Astrocyte (in vitro differentiated cells and primary cell): Measurements from ENCODE around the gene GLIPR2. TPM values are rescaled to one million over a fixed set of nuclear protein-coding genes. Genes with fewer than 3 reads are reported as not detected.
A peak's percentile ranks its signal among the peaks of the same experiment; 100 is the strongest.

Experiments used
- DNase-seq: peaks from one replicate; pipeline ENCODE4 v3.0.0-alpha.2; 2010; ENCODE audit warnings: low read depth
- FAIRE-seq: peaks from 2 replicates; lab custom pipeline; 2011; peaks lifted over from hg19 to GRCh38; lab: Jason Lieb, UNC
- H2AFZ ChIP-seq: 2 replicates; pipeline ENCODE4 v1.6.0; 2012; ENCODE audit warnings: low read depth, low read length, inconsistent platforms
- H3K27ac ChIP-seq: 2 replicates; pipeline ENCODE4 v1.5.1; 2011; ENCODE audit warnings: low read depth, low read length, inconsistent platforms
- H3K27me3 ChIP-seq: 2 replicates; pipeline ENCODE4 v1.6.0; 2011; ENCODE audit warnings: low read length, inconsistent platforms; ENCODE audit not compliant: insufficient read depth
- H3K36me3 ChIP-seq: 2 replicates; pipeline ENCODE4 v1.5.1; 2011; ENCODE audit warnings: low read length, inconsistent platforms; ENCODE audit not compliant: insufficient read depth
- H3K4me1 ChIP-seq: 2 replicates; pipeline ENCODE4 v1.5.1; 2011; ENCODE audit warnings: low read length, inconsistent platforms; ENCODE audit not compliant: insufficient read depth
- H3K4me2 ChIP-seq: 2 replicates; pipeline ENCODE4 v1.6.0; 2012; ENCODE audit warnings: low read length, inconsistent platforms
- H3K4me3 ChIP-seq: 2 replicates; pipeline ENCODE4 v1.5.1; 2011; ENCODE audit warnings: low read depth, mild to moderate bottlenecking, low read length, inconsistent platforms; ENCODE audit not compliant: insufficient read depth
- H3K79me2 ChIP-seq: 2 replicates; pipeline ENCODE4 v1.6.0; 2012; ENCODE audit warnings: mild to moderate bottlenecking, low read length, inconsistent platforms; ENCODE audit not compliant: insufficient read depth
- H3K9ac ChIP-seq: 2 replicates; pipeline ENCODE4 v1.6.0; 2012; ENCODE audit warnings: mild to moderate bottlenecking, low read length, inconsistent platforms
- H3K9me3 ChIP-seq: 2 replicates; pipeline ENCODE4 v1.5.1; 2012; ENCODE audit warnings: low read depth, mild to moderate bottlenecking, low read length, inconsistent platforms; ENCODE audit not compliant: insufficient read depth
- H4K20me1 ChIP-seq: 2 replicates; pipeline ENCODE4 v1.6.0; 2012; ENCODE audit warnings: low read length, inconsistent platforms; ENCODE audit not compliant: insufficient read depth
- H3K27ac Mint-ChIP-seq: one replicate; pipeline ENCODE4 v1.8.0; 2021; ENCODE audit warnings: mild to moderate bottlenecking, mixed read lengths; ENCODE audit not compliant: unreplicated experiment
- H3K27me3 Mint-ChIP-seq: one replicate; pipeline ENCODE4 v1.8.0; 2021; ENCODE audit warnings: low read depth, mixed read lengths; ENCODE audit not compliant: unreplicated experiment
- H3K36me3 Mint-ChIP-seq: one replicate; pipeline ENCODE4 v1.8.0; 2021; ENCODE audit warnings: low read depth, mixed read lengths; ENCODE audit not compliant: unreplicated experiment
- H3K4me1 Mint-ChIP-seq: one replicate; pipeline ENCODE4 v1.8.0; 2021; ENCODE audit warnings: low read depth, mixed read lengths; ENCODE audit not compliant: unreplicated experiment
- H3K4me3 Mint-ChIP-seq: one replicate; pipeline ENCODE4 v1.8.0; 2021; ENCODE audit warnings: mild to moderate bottlenecking, moderate library complexity, mixed read lengths; ENCODE audit not compliant: unreplicated experiment
- H3K9me3 Mint-ChIP-seq: one replicate; pipeline ENCODE4 v1.8.0; 2021; ENCODE audit warnings: mild to moderate bottlenecking, mixed read lengths; ENCODE audit not compliant: unreplicated experiment
- CTCF ChIP-seq: IDR thresholded peaks from 2 replicates; pipeline ENCODE4 v1.5.1; 2011; ENCODE audit warnings: low read depth, mild to moderate bottlenecking, inconsistent platforms, low read length, moderate library complexity; ENCODE audit not compliant: insufficient read depth
- EZH2 ChIP-seq: IDR thresholded peaks from 2 replicates; pipeline ENCODE4 v1.6.1; 2012; ENCODE audit warnings: mild to moderate bottlenecking, low read length, inconsistent platforms; ENCODE audit not compliant: insufficient read depth
- total RNA-seq: library from RNA; stranded (reverse); gene quantifications from 2 replicates; pipeline ENCODE4 v1.2.1, GENCODE V29; 2021

GLIPR2 gene
- total RNA-seq, 1 donor from 2014 or later, result 150 TPM

GRCh38 chr9:36091026-36091953 lies 45.2 kb upstream of the GLIPR2 start:
- Histone ChIP-seq H3K27me3 (no peaks in the 10 kb centered on the region), H3K4me2 (peak overlapping the region; percentile 67), H2AFZ (no peak overlapping the region), H3K79me2 (no peaks in the 10 kb centered on the region), H3K4me3 (no peak overlapping the region), H3K27ac (peak overlapping the region; percentile 89), H3K36me3 (no peaks in the 10 kb centered on the region), H3K4me1 (peaks cover 11% of the 10 kb centered on the region), H3K9me3 (no peaks in the 10 kb centered on the region), H4K20me1 (no peaks in the 10 kb centered on the region), H3K9ac (peak overlapping the region; percentile 69)
- peak; percentile 47 for FAIRE-seq
- Mint-ChIP-seq H3K27me3 (no peaks in the 10 kb centered on the region), H3K4me1 (peaks cover 33% of the 10 kb centered on the region), H3K36me3 (peaks cover 15% of the 10 kb centered on the region), H3K27ac (peak overlapping the region; percentile 97), H3K4me3 (no peak overlapping the region), H3K9me3 (peaks cover 10% of the 10 kb centered on the region)
- TF ChIP-seq CTCF, result no peak
- TF ChIP-seq EZH2, result no peak
- peak; percentile 89 for DNase-seq

- peaks cover 4% of the 10 kb centered on the region for H3K9me3 Mint-ChIP-seq
- no peaks in the 10 kb centered on the region for H3K79me2 ChIP-seq
Measured at GRCh38 chr9:36092014-36092413, 44.5 kb upstream of the GLIPR2 start.

More at GRCh38 chr9:36092014-36092413, 44.5 kb upstream of the GLIPR2 start:
- no peak overlapping the region for H3K4me3 ChIP-seq
- FAIRE-seq (no peak), DNase-seq (no peak)
- H3K27me3 ChIP-seq, result no peaks in the 10 kb centered on the region
- Mint-ChIP-seq H3K27ac (peak overlapping the region; percentile 97), H3K4me3 (no peak overlapping the region), H3K36me3 (peaks cover 8% of the 10 kb centered on the region), H3K4me1 (peaks cover 33% of the 10 kb centered on the region), H3K27me3 (no peaks in the 10 kb centered on the region)
- peaks cover 11% of the 10 kb centered on the region for H3K4me1 ChIP-seq
- H3K9me3 ChIP-seq, result no peaks in the 10 kb centered on the region
- H3K4me2 ChIP-seq, result peak overlapping the region; percentile 67
- TF ChIP-seq CTCF (no peak), EZH2 (no peak)
- H2AFZ ChIP-seq, result no peak overlapping the region
- H3K27ac ChIP-seq, result peak overlapping the region; percentile 89
- peak overlapping the region; percentile 69 for H3K9ac ChIP-seq
- no peaks in the 10 kb centered on the region for H3K36me3 ChIP-seq
- H4K20me1 ChIP-seq, result no peaks in the 10 kb centered on the region
